ENCODE results near the gene GCFC2. TPM values are rescaled to one million over a fixed set of nuclear protein-coding genes. Genes with fewer than 3 reads are reported as not detected.

Gene GCFC2
- total RNA-seq, 4 donors from 2014 or later, result 14.2 to 33.6 (median 22.8) TPM

DNA sequence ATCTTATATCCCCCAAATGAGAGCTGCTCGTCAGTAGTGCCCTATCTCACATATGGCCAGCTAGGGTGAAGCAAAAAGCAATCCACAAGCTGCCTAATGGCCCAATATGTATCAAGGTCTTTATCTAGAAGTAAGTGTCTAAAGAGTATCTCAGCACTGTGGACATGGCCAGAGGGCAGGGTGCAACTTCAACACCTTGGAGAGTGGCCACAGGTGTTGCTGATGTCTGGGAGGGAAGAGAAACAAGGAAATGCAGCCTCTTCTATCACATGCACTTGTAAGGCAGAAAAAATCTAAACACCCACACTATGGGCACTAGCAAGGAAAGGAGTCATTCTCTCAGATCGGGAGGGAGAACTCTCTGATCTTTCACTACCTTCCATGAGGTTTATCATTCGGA, 87.8 kb downstream of the GCFC2 start:
- Histone ChIP-seq H3K4me1 (no peaks in the 10 kb centered on the region), H3K27ac (no peak overlapping the region), H3K4me3 (no peak overlapping the region), H3K9me3 (no peaks in the 10 kb centered on the region), H3K36me3 (no peaks in the 10 kb centered on the region), H3K27me3 (peaks cover 14% of the 10 kb centered on the region)
- TF ChIP-seq EP300 (IDR thresholded peaks at IDR 0.05), result no peak
- no peak for TF ChIP-seq POLR2AphosphoS5 (IDR thresholded peaks at IDR 0.05)
- TF ChIP-seq, protein P1, sequence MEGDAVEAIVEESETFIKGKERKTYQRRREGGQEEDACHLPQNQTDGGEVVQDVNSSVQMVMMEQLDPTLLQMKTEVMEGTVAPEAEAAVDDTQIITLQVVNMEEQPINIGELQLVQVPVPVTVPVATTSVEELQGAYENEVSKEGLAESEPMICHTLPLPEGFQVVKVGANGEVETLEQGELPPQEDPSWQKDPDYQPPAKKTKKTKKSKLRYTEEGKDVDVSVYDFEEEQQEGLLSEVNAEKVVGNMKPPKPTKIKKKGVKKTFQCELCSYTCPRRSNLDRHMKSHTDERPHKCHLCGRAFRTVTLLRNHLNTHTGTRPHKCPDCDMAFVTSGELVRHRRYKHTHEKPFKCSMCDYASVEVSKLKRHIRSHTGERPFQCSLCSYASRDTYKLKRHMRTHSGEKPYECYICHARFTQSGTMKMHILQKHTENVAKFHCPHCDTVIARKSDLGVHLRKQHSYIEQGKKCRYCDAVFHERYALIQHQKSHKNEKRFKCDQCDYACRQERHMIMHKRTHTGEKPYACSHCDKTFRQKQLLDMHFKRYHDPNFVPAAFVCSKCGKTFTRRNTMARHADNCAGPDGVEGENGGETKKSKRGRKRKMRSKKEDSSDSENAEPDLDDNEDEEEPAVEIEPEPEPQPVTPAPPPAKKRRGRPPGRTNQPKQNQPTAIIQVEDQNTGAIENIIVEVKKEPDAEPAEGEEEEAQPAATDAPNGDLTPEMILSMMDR (IDR thresholded peaks at IDR 0.05), result no peak
- TF ChIP-seq POLR2A (IDR thresholded peaks at IDR 0.05), result no peak
- no peak for ATAC-seq
- 79 to 100% methylated on average over 2 of the region's 3 CpGs for WGBS, 2 donors (ENCODE audit: low coverage in 1 of 2)

- Histone ChIP-seq H3K27ac (no peak overlapping the region), H3K4me3 (no peak overlapping the region), H3K4me1 (no peaks in the 10 kb centered on the region), H3K9me3 (no peaks in the 10 kb centered on the region), H3K36me3 (no peaks in the 10 kb centered on the region), H3K27me3 (peaks cover 14% of the 10 kb centered on the region)
- TF ChIP-seq EP300 (IDR thresholded peaks at IDR 0.05) (no peak), POLR2A (IDR thresholded peaks at IDR 0.05) (no peak)
- TF ChIP-seq, protein P1 (IDR thresholded peaks at IDR 0.05), result no peak
- ATAC-seq, result no peak
- 60 to 77% methylated on average over 1 to 2 of the region's 2 CpGs for WGBS, 2 donors (ENCODE audit: low coverage in 1 of 2)
These were observed 88.2 kb downstream of the GCFC2 start for GRCh38 chr2:75622500-75622899.

GRCh38 chr2:75621228-75621627, 89.5 kb downstream of the GCFC2 start:
- no peak for ATAC-seq
- WGBS, 2 donors (ENCODE audit: low coverage in 1 of 2), result 43 to 67% methylated on average over 2 to 3 of the region's 4 CpGs
- Histone ChIP-seq H3K27me3 (peaks cover 14% of the 10 kb centered on the region), H3K27ac (no peak overlapping the region), H3K4me3 (no peak overlapping the region), H3K9me3 (no peaks in the 10 kb centered on the region), H3K36me3 (no peaks in the 10 kb centered on the region), H3K4me1 (no peaks in the 10 kb centered on the region)
- TF ChIP-seq POLR2AphosphoS5 (IDR thresholded peaks at IDR 0.05), result no peak
- no peak for TF ChIP-seq EP300 (IDR thresholded peaks at IDR 0.05)
- TF ChIP-seq POLR2A (IDR thresholded peaks at IDR 0.05), result no peak
- TF ChIP-seq, protein P1 (IDR thresholded peaks at IDR 0.05), result no peak

- ATAC-seq, result no peak
- 70 to 74% methylated on average over 4 of the region's 4 CpGs for WGBS, 2 donors (ENCODE audit: low coverage in 1 of 2)
These were observed 90.6 kb downstream of the GCFC2 start for GRCh38 chr2:75619956-75620740.

More at GRCh38 chr2:75619956-75620740, 90.6 kb downstream of the GCFC2 start:
- no peaks in the 10 kb centered on the region for H3K4me1 ChIP-seq
- H3K9me3 ChIP-seq, result no peaks in the 10 kb centered on the region
- H3K27me3 ChIP-seq, result peaks cover 14% of the 10 kb centered on the region
- no peak overlapping the region for H3K4me3 ChIP-seq
- H3K27ac ChIP-seq, result no peak overlapping the region
- TF ChIP-seq POLR2A (IDR thresholded peaks at IDR 0.05) (no peak), POLR2AphosphoS5 (IDR thresholded peaks at IDR 0.05) (no peak), EP300 (IDR thresholded peaks at IDR 0.05) (no peak)
- TF ChIP-seq, protein P1 (IDR thresholded peaks at IDR 0.05), result no peak
- no peaks in the 10 kb centered on the region for H3K36me3 ChIP-seq

All from gastroesophageal sphincter (tissue), 4 donors.